Ovary (tissue), 9 donors: ENCODE measurements around the gene TCEAL4. TPM values are rescaled to one million over a fixed set of nuclear protein-coding genes. Genes with fewer than 3 reads are reported as not detected.
A peak's percentile ranks its signal among the peaks of the same experiment; 100 is the strongest.

Experiments
- DNase-seq, 5 donors: peaks; one replicate each; pipeline ENCODE4 v3.0.0-alpha.2; 2019 to 2020
- H3K27ac ChIP-seq, 2 donors: fragments of 200-600 bp; one replicate each; pipeline versions ENCODE4 v1.5.1 to v1.8.0; 2019 to 2022
- H3K27me3 ChIP-seq: fragments of 200-600 bp; one replicate; pipeline ENCODE4 v1.8.0; 2022
- H3K36me3 ChIP-seq: fragments of 200-600 bp; sonication (generic); one replicate; pipeline ENCODE4 v1.5.1; 2019
- H3K4me1 ChIP-seq: one replicate; pipeline ENCODE4 v1.8.1; 2013; ENCODE audit warnings: mild to moderate bottlenecking, moderate library complexity; ENCODE audit not compliant: insufficient read depth
- H3K4me3 ChIP-seq: fragments of 200-600 bp; sonication (generic); one replicate; pipeline ENCODE4 v1.5.1; 2017
- H3K9me3 ChIP-seq, 2 donors: fragments of 200-600 bp in 1 of 2; sonication (generic) in 1 of 2; one replicate each; pipeline versions ENCODE4 v1.5.1 to v1.8.1; 2013 to 2019; ENCODE audit warnings: mild to moderate bottlenecking in 1 of 2, moderate library complexity in 1 of 2
- CTCF ChIP-seq, 3 donors: fragments of 450-650 bp in 2 of 3; fragments of 200-600 bp in 1 of 3; IDR thresholded peaks; one replicate each; pipeline versions ENCODE4 v1.5.1 to v1.8.0; 2016 to 2022; ENCODE audit warnings: antibody characterized with exemption in 3 of 3, mild to moderate bottlenecking in 1 of 3
- EP300 ChIP-seq: sonication (generic); formaldehyde crosslinking; IDR thresholded peaks from one replicate; pipeline ENCODE4 v1.6.1; 2017; ENCODE audit warnings: antibody characterized with exemption
- POLR2A ChIP-seq: fragments of 450-650 bp; IDR thresholded peaks from one replicate; pipeline ENCODE4 v1.6.1; 2017; ENCODE audit warnings: antibody characterized with exemption, mild to moderate bottlenecking, moderate library complexity
- WGBS, 3 donors: extraction: QIAGEN DNeasy Blood & Tissue Kit in 1 of 3; methylation state at CpG; one replicate each; pipeline versions ENCODE4 v1.1.5 to v1.1.7; 2013 to 2017; 5-methylcytosine and 5-hydroxymethylcytosine counted together
- intact Hi-C, 4 donors: fragments of 100-400 bp; cut with DNase I; formaldehyde crosslinking; loops; one replicate each; pipeline versions ENCODE4 v1.11.0 to v1.15.1; 2022 to 2023
- polyA plus RNA-seq, 2 donors: library from polyadenylated mRNA; stranded (reverse); fragments of 200-250 nt in 1 of 2; fragments of 350-450 nt in 1 of 2; fragmentation: Illumina TruSeq in 1 of 2; extraction: RNeasy Lipid Tissue Mini Kit (QIAGEN cat#74804) in 1 of 2; gene quantifications; one replicate each; pipeline ENCODE4 v1.2.3, GENCODE V29; 2013 to 2014
- total RNA-seq, 7 donors: library from RNA; depleted of rRNA in 2 of 7; stranded (reverse); fragments of >200 nt in 2 of 7; fragmentation: NEBNext Ultra II Directional in 3 of 7; extraction: Animal tissue kit (Norgen Biotek cat#: 25700) in 3 of 7; gene quantifications; one replicate each; pipeline versions ENCODE4 v1.1.0 to v1.2.4, GENCODE V29; 2016 to 2023
- donor health status: DM: no; HTN: no; CAD: no; lungs with moderate emphysema.
- donor health status: DM: no; HTN: no; CAD: no.
- donor health status: Bipolar disorder and iron deficiency.
- donor health status: DM: yes; HTN: yes; CAD: no.
- donor health status: DM: no; HTN: no; CAD: no.
- donor health status: DM: yes; HTN: yes; CAD: no.

Gene TCEAL4
- total and polyA plus RNA-seq, 9 donors = 333 to 1,592 (median 525) TPM

GRCh38 chrX:103550415-103551051 lies 34.8 kb upstream of the TCEAL4 start:
- peaks cover 1% of the 10 kb centered on the region for H3K4me1 ChIP-seq
- TF ChIP-seq EP300 (no peak), POLR2A (no peak), CTCF (IDR thresholded peaks at IDR 0.05) (no peak)
- WGBS, 3 donors = 27 to 37% (median 29%) methylated on average over 3 of the region's 3 CpGs
- H3K9me3 ChIP-seq = no peaks in the 10 kb centered on the region
- no peak overlapping the region for H3K4me3 ChIP-seq
- no peaks in the 10 kb centered on the region for H3K36me3 ChIP-seq
- no peaks in the 10 kb centered on the region for H3K27me3 ChIP-seq
- DNase-seq = no peak
- intact Hi-C loops = no loop called here
- no peak overlapping the region for H3K27ac ChIP-seq

DNA sequence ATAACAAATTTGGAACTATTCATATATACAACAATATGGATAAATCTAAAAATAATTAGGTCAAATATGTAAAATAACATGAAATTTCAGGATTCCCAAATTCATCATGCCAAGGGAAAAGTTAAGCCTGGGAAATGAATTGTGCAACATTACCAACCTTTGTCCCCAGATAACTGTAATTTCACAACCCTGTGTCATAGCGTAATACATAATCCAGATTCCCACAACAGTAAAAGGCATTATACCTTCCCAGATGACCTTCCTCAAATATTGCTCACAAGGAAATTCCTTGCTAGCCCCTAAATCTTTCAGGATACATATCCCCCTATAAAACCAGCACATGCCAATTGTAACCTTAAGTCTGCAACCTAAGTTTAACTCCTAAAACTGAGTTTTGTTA lies 33.1 kb upstream of the TCEAL4 start:
- no peaks in the 10 kb centered on the region for H3K27me3 ChIP-seq
- intact Hi-C loops = no loop called here
- no peaks in the 10 kb centered on the region for H3K36me3 ChIP-seq
- H3K9me3 ChIP-seq = no peaks in the 10 kb centered on the region
- peaks cover 1% of the 10 kb centered on the region for H3K4me1 ChIP-seq
- 75 to 85% (median 75%) methylated on average over 1 of the region's 1 CpG for WGBS, 3 donors
- H3K27ac ChIP-seq = no peak overlapping the region
- TF ChIP-seq POLR2A (no peak), EP300 (peak; percentile 65)
- DNase-seq = no peak
- no peak overlapping the region for H3K4me3 ChIP-seq

DNA sequence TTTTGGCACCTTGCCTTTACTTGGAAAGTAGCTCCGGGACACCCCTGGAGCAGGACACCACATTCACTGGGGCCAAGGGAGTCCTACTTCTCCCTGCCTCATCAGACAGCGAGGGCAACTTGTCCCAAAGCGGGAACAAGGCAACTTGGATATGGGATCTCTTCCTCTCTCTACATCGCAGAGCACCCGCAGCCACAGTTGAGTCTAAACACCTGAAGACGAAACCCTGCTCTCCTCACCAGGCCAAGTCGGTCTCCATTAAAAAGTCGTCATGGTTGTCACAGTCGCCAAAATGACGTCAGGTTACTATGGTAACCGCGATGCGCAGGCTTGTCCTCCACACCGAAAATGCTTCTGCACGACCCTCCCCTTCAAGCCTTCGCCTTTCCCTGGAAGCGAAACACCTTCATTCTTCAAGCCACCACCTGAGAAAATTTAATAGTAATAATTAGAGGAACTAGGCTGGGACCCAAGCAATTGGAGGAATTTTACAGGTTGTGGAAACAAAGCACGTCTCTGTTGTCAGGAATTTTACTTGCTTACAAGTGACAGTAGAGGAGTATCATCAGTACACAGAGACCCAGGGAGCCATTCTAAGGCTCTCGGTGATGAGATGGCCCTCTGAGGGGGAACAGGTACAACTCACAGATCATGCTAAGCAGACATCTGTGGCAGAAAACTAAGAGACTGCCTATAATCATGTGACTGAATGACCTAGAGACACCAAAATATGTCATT lies 30.5 kb upstream of the TCEAL4 start:
- WGBS, 3 donors = 26 to 37% (median 29%) methylated on average over 19 of the region's 19 CpGs
- Histone ChIP-seq H3K27ac (no peak overlapping the region), H3K4me3 (no peak overlapping the region), H3K27me3 (no peaks in the 10 kb centered on the region), H3K36me3 (no peaks in the 10 kb centered on the region), H3K9me3 (no peaks in the 10 kb centered on the region), H3K4me1 (peaks cover 1% of the 10 kb centered on the region)
- intact Hi-C loops = no loop called here
- TF ChIP-seq CTCF (IDR thresholded peaks at IDR 0.05) = no peak
- TF ChIP-seq EP300 = no peak
- TF ChIP-seq POLR2A = no peak
- peak in 3 of 5 donors; percentile 44 to 48 (median 45) for DNase-seq

GRCh38 chrX:103556963-103557612 lies 28.2 kb upstream of the TCEAL4 start:
- Histone ChIP-seq H3K4me1 (no peaks in the 10 kb centered on the region), H3K27ac (no peak overlapping the region), H3K36me3 (no peaks in the 10 kb centered on the region), H3K27me3 (no peaks in the 10 kb centered on the region), H3K4me3 (no peak overlapping the region), H3K9me3 (no peaks in the 10 kb centered on the region)
- DNase-seq = no peak
- TF ChIP-seq POLR2A = no peak
- no peak for TF ChIP-seq CTCF (IDR thresholded peaks at IDR 0.05)
- TF ChIP-seq EP300 = no peak
- intact Hi-C loops = no loop called here
- 42 to 51% (median 44%) methylated on average over 2 of the region's 2 CpGs for WGBS, 3 donors

GRCh38 chrX:103560256-103560655 lies 25.1 kb upstream of the TCEAL4 start:
- no peaks in the 10 kb centered on the region for H3K4me1 ChIP-seq
- H3K36me3 ChIP-seq = no peaks in the 10 kb centered on the region
- no peaks in the 10 kb centered on the region for H3K9me3 ChIP-seq
- no peak overlapping the region for H3K27ac ChIP-seq
- intact Hi-C loops = no loop called here
- 36 to 50% (median 45%) methylated on average over 1 of the region's 1 CpG for WGBS, 3 donors
- no peaks in the 10 kb centered on the region for H3K27me3 ChIP-seq
- TF ChIP-seq POLR2A (no peak), CTCF (IDR thresholded peaks at IDR 0.05) (no peak), EP300 (no peak)
- no peak overlapping the region for H3K4me3 ChIP-seq
- no peak for DNase-seq
